HepG2 (cell line): ENCODE measurements around the gene MED13.

Source experiments
- CBX5 ChIP-seq: sonication (generic); formaldehyde crosslinking; IDR thresholded peaks from 2 replicates; pipeline ENCODE4 v1.4.0; 2020; ENCODE audit warnings: missing genetic modification reagents, borderline replicate concordance
- CTCF ChIP-seq: sonication (generic); formaldehyde crosslinking; IDR thresholded peaks from 2 replicates; pipeline ENCODE4 v1.5.0; 2020; ENCODE audit warnings: mild to moderate bottlenecking, missing genetic modification reagents, moderate library complexity
- E2F1 ChIP-seq: sonication (generic); formaldehyde crosslinking; IDR thresholded peaks from 2 replicates; pipeline ENCODE4 v1.5.0; 2020; ENCODE audit warnings: missing genetic modification reagents
- MLX ChIP-seq: IDR thresholded peaks from 2 replicates; pipeline ENCODE4 v1.6.1; 2016
- NR2C2 ChIP-seq: sonication (generic); formaldehyde crosslinking; IDR thresholded peaks from 2 replicates; pipeline ENCODE4 v1.4.0; 2020; ENCODE audit warnings: missing genetic modification reagents, mild to moderate bottlenecking, moderate library complexity, borderline replicate concordance
- SP1 ChIP-seq, 2 experiments: fragments of 450-650 bp in 1 of 2; sonication (generic) in 1 of 2; formaldehyde crosslinking in 1 of 2; IDR thresholded peaks; 2 replicates each; pipeline versions ENCODE4 v1.4.0 to v1.6.1; 2016 to 2020; ENCODE audit warnings: missing genetic modification reagents in 1 of 2
- SRF ChIP-seq: IDR thresholded peaks from 2 replicates; pipeline ENCODE4 v1.6.1; 2011; ENCODE audit warnings: mild to moderate bottlenecking, low read depth, low read length, moderate library complexity

GRCh38 chr17:62051053-62051452, 14.0 kb downstream of the MED13 start:
- TF ChIP-seq CTCF, result no peak
- no peak for TF ChIP-seq SRF
- TF ChIP-seq NR2C2 (CRISPR knock-in tag), result no peak
- TF ChIP-seq CBX5 (CRISPR knock-in tag), result no peak
- no peak for TF ChIP-seq MLX
- no peak for TF ChIP-seq E2F1 (CRISPR knock-in tag)
- no peak for TF ChIP-seq SP1 (IDR thresholded peaks at IDR 0.05)
- TF ChIP-seq SP1 (CRISPR knock-in tag; IDR thresholded peaks at IDR 0.05), result no peak
